ENCODE measurements around the gene NUP62.

- TF ChIP-seq CTCF (IDR thresholded peaks at IDR 0.05): no peak
- no peak for TF ChIP-seq SIN3A (IDR thresholded peaks at IDR 0.05; ENCODE audit: borderline replicate concordance, insufficient read depth, low read depth, low read length)
- TF ChIP-seq POLR2AphosphoS5 (IDR thresholded peaks at IDR 0.05; ENCODE audit: low read depth, low read length): no peak
These were observed 22.3 kb downstream of the NUP62 start for GRCh38 chr19:49906879-49907564.

All from Panc1 (cell line).